Vagina (tissue), 2 donors: ENCODE measurements around the gene MEGF6. TPM values are rescaled to one million over a fixed set of nuclear protein-coding genes. Genes with fewer than 3 reads are reported as not detected.

Experiments
- DNase-seq, 2 donors: peaks; one replicate each; pipeline ENCODE4 v3.0.0-alpha.2; 2017; ENCODE audit errors: extremely low spot score in 2 of 2
- H3K27ac ChIP-seq: fragments of 200-600 bp; sonication (generic); one replicate; pipeline ENCODE4 v1.5.1; 2019
- H3K27me3 ChIP-seq: fragments of 200-600 bp; sonication (generic); one replicate; pipeline ENCODE4 v1.5.1; 2019
- H3K36me3 ChIP-seq, 2 donors: fragments of 200-600 bp; sonication (generic); one replicate each; pipeline ENCODE4 v1.5.1; 2017 to 2019
- H3K4me1 ChIP-seq: fragments of 200-600 bp; sonication (generic); one replicate; pipeline ENCODE4 v1.5.1; 2019
- H3K4me3 ChIP-seq, 2 donors: fragments of 200-600 bp; sonication (generic); 1 replicate in 1 of 2; 2 replicates in 1 of 2; pipeline ENCODE4 v1.5.1; 2016 to 2019
- H3K9me3 ChIP-seq: fragments of 200-600 bp; sonication (generic); one replicate; pipeline ENCODE4 v1.5.1; 2019
- POLR2A ChIP-seq, 2 donors: fragments of 450-650 bp; IDR thresholded peaks; one replicate each; pipeline ENCODE4 v1.6.1; 2017; ENCODE audit warnings: antibody characterized with exemption in 2 of 2, mild to moderate bottlenecking in 2 of 2, moderate library complexity in 2 of 2
- POLR2AphosphoS5 ChIP-seq, 2 donors: sonication (generic); formaldehyde crosslinking; IDR thresholded peaks; one replicate each; pipeline ENCODE4 v1.9.0; 2017; ENCODE audit warnings: antibody characterized with exemption in 2 of 2, mild to moderate bottlenecking in 2 of 2, low read depth in 1 of 2; ENCODE audit not compliant: insufficient read depth in 1 of 2
- intact Hi-C: fragments of 100-400 bp; cut with DNase I; formaldehyde crosslinking; loops from one replicate; pipeline ENCODE4 v1.15.1; 2023
- microRNA counts, 2 donors: library from miRNA; unstranded; fragments of <30 nt; microRNA quantifications; one replicate each; lab custom pipeline; 2016 to 2017
- microRNA-seq: library from miRNA; unstranded; fragments of <30 nt; microRNA quantifications from one replicate; pipeline ENCODE4, GENCODE V29; 2017; ENCODE audit warnings: borderline number of aligned reads, borderline replicate concordance
- small RNA-seq: library from RNA; depleted of rRNA; stranded (forward); fragments of <200 nt; gene quantifications from one replicate; pipeline ENCODE3, GENCODE V24; 2016
- total RNA-seq: library from RNA; depleted of rRNA; stranded (reverse); fragments of >200 nt; gene quantifications from one replicate; pipeline ENCODE4 v1.2.3, GENCODE V29; 2016
- TF ChIP-seq, protein P1 (sequence below), 3 experiments: fragments of 450-650 bp in 2 of 3; fragments of 200-600 bp in 1 of 3; sonication (generic) in 1 of 3; IDR thresholded peaks; one replicate each; pipeline ENCODE4 v1.5.1; 2017 to 2019; ENCODE audit warnings: antibody characterized with exemption in 3 of 3, mild to moderate bottlenecking in 2 of 3, moderate library complexity in 2 of 3

The MEGF6 gene
- total RNA-seq, 1 donor from 2014 or later: 37.6 TPM

DNA sequence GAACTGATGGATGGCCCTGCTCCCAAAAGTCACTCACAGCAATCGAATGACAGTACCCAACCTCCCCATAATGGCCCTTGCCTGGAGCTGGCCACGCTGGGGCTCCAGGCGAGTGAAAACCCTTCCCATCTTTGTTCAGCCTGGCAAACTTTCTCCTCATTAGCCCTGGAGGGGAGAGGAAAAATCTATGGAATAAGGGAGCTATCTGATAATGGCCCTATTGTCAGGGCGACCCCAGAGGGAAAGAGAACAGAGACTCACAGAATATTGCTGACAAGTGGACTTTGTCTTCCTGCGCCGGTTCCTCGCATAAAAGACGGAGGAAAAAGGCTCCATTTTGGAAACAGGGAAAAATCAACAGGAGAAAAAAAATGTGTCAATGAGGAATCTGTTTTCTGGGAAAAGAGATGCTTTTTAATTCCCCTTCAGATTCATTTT, 169.9 kb downstream of the MEGF6 start:
- intact Hi-C loops: no loop called here
- Histone ChIP-seq H3K9me3 (no peaks in the 10 kb centered on the region), H3K27ac (no peak overlapping the region), H3K4me3 (no peak overlapping the region), H3K4me1 (no peaks in the 10 kb centered on the region), H3K36me3 (no peaks in the 10 kb centered on the region), H3K27me3 (no peaks in the 10 kb centered on the region)
- no peak for DNase-seq
- TF ChIP-seq POLR2A (IDR thresholded peaks at IDR 0.05): no peak
- no peak for TF ChIP-seq POLR2AphosphoS5 (IDR thresholded peaks at IDR 0.05; ENCODE audit: insufficient read depth in 1 of 2, low read depth in 1 of 2)
- TF ChIP-seq, protein P1, sequence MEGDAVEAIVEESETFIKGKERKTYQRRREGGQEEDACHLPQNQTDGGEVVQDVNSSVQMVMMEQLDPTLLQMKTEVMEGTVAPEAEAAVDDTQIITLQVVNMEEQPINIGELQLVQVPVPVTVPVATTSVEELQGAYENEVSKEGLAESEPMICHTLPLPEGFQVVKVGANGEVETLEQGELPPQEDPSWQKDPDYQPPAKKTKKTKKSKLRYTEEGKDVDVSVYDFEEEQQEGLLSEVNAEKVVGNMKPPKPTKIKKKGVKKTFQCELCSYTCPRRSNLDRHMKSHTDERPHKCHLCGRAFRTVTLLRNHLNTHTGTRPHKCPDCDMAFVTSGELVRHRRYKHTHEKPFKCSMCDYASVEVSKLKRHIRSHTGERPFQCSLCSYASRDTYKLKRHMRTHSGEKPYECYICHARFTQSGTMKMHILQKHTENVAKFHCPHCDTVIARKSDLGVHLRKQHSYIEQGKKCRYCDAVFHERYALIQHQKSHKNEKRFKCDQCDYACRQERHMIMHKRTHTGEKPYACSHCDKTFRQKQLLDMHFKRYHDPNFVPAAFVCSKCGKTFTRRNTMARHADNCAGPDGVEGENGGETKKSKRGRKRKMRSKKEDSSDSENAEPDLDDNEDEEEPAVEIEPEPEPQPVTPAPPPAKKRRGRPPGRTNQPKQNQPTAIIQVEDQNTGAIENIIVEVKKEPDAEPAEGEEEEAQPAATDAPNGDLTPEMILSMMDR (IDR thresholded peaks at IDR 0.05): no peak

DNA sequence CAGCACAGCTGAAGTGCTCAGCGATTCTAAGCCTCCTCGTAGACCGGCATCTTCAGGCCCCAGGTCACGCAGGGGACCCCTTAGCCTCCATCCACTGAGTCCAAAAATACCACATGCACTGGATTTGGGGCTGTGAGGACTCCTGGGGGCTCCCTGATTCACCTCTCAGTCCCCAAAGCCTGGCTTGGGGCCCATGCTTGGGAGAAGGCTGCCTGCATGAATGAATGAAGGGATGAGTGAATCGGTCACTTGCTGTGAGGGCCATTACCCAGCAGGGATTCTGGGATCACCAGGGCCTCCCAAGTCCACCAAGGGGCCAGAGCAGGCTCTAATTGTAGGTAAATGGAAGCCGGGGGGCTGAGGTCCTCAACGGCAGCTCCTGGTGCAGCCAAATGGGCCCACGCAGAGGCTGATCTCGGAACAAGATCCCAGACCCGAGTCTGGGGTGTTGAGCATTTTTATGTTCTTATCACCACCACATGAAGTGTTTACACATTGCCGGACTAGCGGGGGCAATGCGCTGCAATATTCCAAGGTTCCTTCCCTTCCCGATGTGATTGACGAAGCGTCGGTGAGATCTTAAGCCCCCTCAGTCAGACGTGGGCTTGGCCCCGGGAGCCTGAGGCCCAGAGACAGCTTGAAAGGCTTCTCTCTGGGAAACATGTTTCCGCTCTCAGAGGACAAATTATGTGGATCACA, 170.4 kb downstream of the MEGF6 start:
- no peaks in the 10 kb centered on the region for H3K9me3 ChIP-seq
- H3K27ac ChIP-seq: no peak overlapping the region
- no peak for DNase-seq
- H3K36me3 ChIP-seq: no peaks in the 10 kb centered on the region
- TF ChIP-seq, protein P1 (IDR thresholded peaks at IDR 0.05): no peak
- no peak for TF ChIP-seq POLR2AphosphoS5 (IDR thresholded peaks at IDR 0.05; ENCODE audit: insufficient read depth in 1 of 2, low read depth in 1 of 2)
- no peak for TF ChIP-seq POLR2A (IDR thresholded peaks at IDR 0.05)
- H3K4me3 ChIP-seq: no peak overlapping the region
- no peaks in the 10 kb centered on the region for H3K4me1 ChIP-seq
- no peaks in the 10 kb centered on the region for H3K27me3 ChIP-seq
- intact Hi-C loops: no loop called here

DNA sequence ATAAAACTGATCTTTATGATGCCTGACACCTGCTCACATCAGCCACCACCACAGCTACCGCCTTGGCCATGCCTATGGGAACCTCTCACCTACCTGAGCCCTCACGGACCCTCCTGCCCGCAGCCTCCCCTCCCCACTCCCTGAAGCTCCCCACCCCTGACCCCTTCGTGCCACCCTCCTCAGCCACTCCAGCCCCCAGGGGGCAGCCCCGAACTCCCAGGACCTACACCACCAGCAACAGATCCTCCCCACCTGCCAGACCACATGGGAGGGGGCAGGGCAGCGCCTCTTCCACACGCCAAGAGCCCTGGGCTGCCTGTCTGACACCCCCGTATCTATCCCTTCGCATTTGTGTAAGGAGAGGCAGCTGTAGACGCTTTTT, 171.0 kb downstream of the MEGF6 start:
- no peaks in the 10 kb centered on the region for H3K27me3 ChIP-seq
- intact Hi-C loops: no loop called here

More for the DNA sequence above, 171.0 kb downstream of the MEGF6 start:
- Histone ChIP-seq H3K4me1 (no peaks in the 10 kb centered on the region), H3K9me3 (no peaks in the 10 kb centered on the region), H3K36me3 (no peaks in the 10 kb centered on the region), H3K27ac (no peak overlapping the region), H3K4me3 (no peak overlapping the region)
- no peak for TF ChIP-seq POLR2A (IDR thresholded peaks at IDR 0.05)
- no peak for TF ChIP-seq POLR2AphosphoS5 (IDR thresholded peaks at IDR 0.05; ENCODE audit: insufficient read depth in 1 of 2, low read depth in 1 of 2)
- TF ChIP-seq, protein P1 (IDR thresholded peaks at IDR 0.05): no peak
- DNase-seq: no peak

MicroRNA genes within 50 kb of the gene (microRNA counts, 767-probe panel; counts per million panel counts)
- 238 to 261 counts per million in 2 donors for microRNA hsa-miR-551a (lab: Ali Mortazavi, UCI)

Small RNA genes within 50 kb of the gene (microRNA-seq; reads per million reads assigned to microRNA genes)
- gene MIR551A: not detected

Small RNA genes within 50 kb of the gene (small RNA-seq; reads per million reads assigned to genes)
- gene MIR551A: not detected

Other genes with a start within 250 kb of the MEGF6 start
- 6.4 TPM for gene ARHGEF16, start 156.8 kb downstream of the MEGF6 start, total RNA-seq
- gene TPRG1L, start 13.5 kb upstream of the MEGF6 start, total RNA-seq: 44.9 TPM
- 23.3 TPM for gene WRAP73, start 38.6 kb upstream of the MEGF6 start, total RNA-seq
- 8.1 TPM for gene TP73, start 41.0 kb upstream of the MEGF6 start, total RNA-seq
- gene CCDC27, start 140.9 kb upstream of the MEGF6 start, total RNA-seq: not detected
- gene SMIM1, start 161.2 kb upstream of the MEGF6 start, total RNA-seq: not detected
- 32.4 TPM for gene LRRC47, start 185.0 kb upstream of the MEGF6 start, total RNA-seq
- 62.9 TPM for gene CEP104, start 245.7 kb upstream of the MEGF6 start, total RNA-seq
- gene DFFB, start 246.0 kb upstream of the MEGF6 start, total RNA-seq: 8.8 TPM